Vein endothelial cell (primary cell): ENCODE measurements around the gene CD28. TPM values are rescaled to one million over a fixed set of nuclear protein-coding genes. Genes with fewer than 3 reads are reported as not detected.

ENCODE experiments used
- small RNA-seq: library from RNA; depleted of rRNA; stranded (forward); fragments of <200 nt; gene quantifications from one replicate; pipeline ENCODE3, GENCODE V24; 2012
- total RNA-seq: library from RNA; depleted of rRNA; stranded (reverse); fragments of >200 nt; gene quantifications from 2 replicates; pipeline ENCODE4 v1.2.3, GENCODE V29; 2012

The CD28 gene
- total RNA-seq: under 0.01 TPM in 2 replicates

DNA sequence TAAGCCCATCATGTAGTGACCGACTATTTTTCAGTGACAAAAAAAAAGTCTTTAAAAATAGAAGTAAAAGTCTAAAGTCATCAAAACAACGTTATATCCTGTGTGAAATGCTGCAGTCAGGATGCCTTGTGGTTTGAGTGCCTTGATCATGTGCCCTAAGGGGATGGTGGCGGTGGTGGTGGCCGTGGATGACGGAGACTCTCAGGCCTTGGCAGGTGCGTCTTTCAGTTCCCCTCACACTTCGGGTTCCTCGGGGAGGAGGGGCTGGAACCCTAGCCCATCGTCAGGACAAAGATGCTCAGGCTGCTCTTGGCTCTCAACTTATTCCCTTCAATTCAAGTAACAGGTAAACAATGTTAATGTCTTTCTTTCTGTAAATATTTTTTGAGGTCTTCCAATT lies at the start of gene CD28:
Gene CD28, plus strand, starts transcription at position 237 of the 400 bp plus-strand sequence. Its CDS starts 58 bp downstream, at position 295.

Small RNAs within 50 kb of the gene (small RNA-seq; reads per million reads assigned to genes)
- gene AC125238.1: not detected
- 0.08 reads per million for gene RNU6-474P

Other genes starting within 250 kb of the CD28 start
- 28.1 and 51.4 TPM in 2 replicates for gene RAPH1, start 171.3 kb upstream of the CD28 start, total RNA-seq
- gene CTLA4, start 161.1 kb downstream of the CD28 start, total RNA-seq: not detected in 2 replicates
- not detected in 2 replicates for gene ICOS, start 230.1 kb downstream of the CD28 start, total RNA-seq